NK-92 (cell line): ENCODE results near the gene RPL37.
"Not testable (repeated sequence)": the region's sequence is repeated elsewhere in the genome, so short reads cannot be mapped to it uniquely, and the experiment has no call there.

Experiments used
- DNase-seq: peaks from one replicate; lab custom pipeline; 2025; ENCODE audit not compliant: unreplicated experiment; lab: John Stamatoyannopoulos, UW

The RPL37 gene

GRCh38 chr5:40834849-40835787 is at the start of gene RPL37:
Gene RPL37, minus strand, starts transcription at chr5:40835222. Its CDS starts 37 bp downstream, at chr5:40835185.
- peak; percentile 31 for DNase-seq

DNA sequence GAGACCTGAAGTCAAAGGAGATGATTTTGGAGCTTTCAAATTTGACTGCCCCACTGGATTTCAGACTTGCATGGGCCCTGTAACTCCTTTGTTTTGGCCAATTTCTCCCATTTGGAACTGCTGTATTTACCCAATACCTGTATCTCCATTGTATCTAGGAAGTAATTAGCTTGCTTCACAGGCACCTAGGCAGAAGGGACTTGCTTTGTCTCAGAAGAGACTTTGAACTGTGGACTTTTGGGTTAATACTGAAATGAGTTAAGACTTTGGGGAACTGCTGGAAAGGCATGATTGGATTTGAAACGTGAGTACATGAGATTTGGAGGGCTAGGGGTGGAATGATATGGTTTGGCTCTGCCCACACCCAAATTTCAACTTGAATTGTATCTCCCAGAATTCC is 48.0 kb upstream of the RPL37 start:
- not testable (repeated sequence) for DNase-seq

GRCh38 chr5:40882291-40882690 is 47.3 kb upstream of the RPL37 start:
- no peak for DNase-seq

- no peak for DNase-seq
These were observed 44.3 kb upstream of the RPL37 start for GRCh38 chr5:40879163-40879942.

GRCh38 chr5:40877371-40877988 is 42.5 kb upstream of the RPL37 start:
- no peak for DNase-seq

DNA sequence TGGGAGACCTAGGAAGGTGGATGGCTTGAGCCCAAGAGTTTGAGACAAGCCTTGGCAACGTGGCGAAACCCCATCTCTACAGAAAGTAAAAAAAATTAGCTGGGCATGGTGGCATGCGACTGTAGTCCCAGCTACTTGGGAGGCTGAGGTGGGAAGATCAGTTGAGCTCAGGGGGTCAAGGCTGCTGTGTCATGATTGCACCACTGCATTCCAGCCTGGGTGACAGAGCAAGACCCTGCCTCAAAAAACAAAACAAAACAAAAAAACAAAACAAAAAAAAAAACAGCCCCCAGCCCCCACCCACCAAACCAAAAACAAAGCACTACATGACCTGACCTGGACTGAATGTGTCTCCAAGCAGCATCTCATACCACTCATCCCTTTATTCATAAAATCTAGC is 40.9 kb upstream of the RPL37 start:
- no peak for DNase-seq

GRCh38 chr5:40873286-40873880 is 38.4 kb upstream of the RPL37 start:
- no peak for DNase-seq

- not testable (repeated sequence) for DNase-seq
These were observed 37.2 kb upstream of the RPL37 start for GRCh38 chr5:40872253-40872652.

DNA sequence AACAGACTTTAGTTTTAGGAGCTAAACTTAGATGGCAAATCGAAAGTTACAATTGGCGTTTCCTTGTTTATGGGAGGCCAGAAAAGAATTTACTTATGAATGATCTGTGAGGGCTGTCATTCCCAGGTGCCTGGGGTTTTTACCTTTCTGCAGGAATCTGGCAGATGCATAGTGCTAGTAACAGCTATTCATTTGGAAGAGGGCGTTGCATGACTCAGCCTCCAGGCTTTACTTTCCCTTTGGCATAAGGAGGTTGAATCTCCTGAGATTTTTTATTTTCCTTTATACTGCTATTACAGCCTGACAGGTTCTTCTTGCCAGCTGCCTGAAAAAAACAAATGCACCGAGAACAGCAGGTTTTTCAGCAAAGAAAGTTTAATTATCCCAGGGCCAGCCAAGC is 36.2 kb upstream of the RPL37 start:
- DNase-seq = no peak

DNA sequence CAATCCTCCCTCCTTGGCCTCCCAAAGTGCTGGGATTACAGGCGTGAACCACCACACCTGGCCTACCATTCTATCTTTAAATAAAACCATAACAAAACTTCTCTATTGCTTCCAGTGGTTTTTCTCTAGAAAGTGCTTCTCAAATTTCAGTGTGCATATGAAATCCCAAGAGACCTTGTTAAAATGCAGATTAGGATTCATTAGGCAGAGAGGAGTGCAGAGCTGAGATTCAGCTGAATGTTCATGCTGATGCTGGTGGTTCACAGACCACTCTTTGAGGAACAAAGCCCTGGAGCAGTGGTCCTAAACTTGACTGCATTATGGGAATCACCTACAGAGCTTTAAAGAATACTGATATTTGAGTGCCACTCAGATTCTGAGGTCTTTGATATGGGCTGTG is 34.4 kb upstream of the RPL37 start:
- no peak for DNase-seq

DNA sequence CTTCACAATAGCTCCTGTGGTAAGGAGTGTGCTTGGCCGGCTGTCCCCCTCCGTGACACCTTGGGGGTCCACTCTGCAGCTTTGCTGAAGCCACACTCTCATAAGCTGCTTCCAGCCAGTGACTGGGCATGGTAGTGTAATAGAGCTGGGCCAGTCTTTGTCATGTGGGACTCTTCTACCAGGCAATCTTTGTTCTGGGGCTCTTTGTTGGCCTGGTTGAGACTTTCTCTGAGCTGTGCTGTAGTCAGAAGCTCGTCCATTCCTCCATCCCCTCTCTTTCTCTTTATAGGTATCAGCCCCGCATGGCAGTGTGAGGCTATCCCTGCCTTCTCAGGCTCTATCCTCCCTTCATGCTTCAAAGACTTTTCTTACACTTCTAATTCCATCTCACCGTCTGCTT is 31.8 kb upstream of the RPL37 start:
- no peak for DNase-seq

DNA sequence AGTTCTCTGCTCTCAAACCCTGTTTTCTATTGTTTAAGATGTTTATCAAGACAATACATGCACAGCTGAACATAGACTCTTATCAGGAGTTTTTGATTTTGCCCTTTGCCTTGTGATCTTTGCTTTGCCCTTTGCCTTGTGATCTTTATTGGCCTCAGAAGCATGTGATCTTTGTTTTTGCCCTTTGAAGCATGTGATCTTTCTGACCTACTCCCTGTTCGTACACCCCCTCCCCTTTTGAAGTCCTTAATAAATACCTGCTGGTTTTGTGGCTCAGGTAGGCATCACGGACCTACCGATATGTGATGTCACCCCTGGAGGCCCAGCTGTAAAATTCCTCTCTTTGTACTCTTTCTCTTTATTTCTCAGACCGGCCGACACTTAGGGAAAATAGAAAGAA is 30.0 kb upstream of the RPL37 start:
- DNase-seq = not testable (repeated sequence)

DNA sequence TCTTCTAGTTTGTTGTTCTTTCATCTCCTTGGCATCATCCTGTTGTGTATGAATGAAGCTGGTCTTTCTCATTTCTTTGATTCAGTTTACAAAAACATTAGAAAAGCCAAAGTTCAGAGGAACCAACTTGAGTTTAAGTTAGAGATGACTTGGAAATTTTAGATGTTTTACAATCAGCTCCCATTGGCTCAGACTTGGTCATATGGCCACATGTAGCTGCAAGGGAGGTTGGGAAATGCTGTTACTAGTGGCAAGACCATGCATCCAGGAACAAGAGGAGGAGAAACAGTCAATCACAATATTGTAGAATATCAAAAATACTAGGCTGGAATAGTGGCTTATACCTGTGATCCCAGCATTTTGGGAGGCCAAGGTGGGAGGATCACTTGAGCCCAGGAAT is 25.7 kb upstream of the RPL37 start:
- no peak for DNase-seq

- DNase-seq = no peak
These were observed 18.7 kb upstream of the RPL37 start for GRCh38 chr5:40853632-40854192.

DNA sequence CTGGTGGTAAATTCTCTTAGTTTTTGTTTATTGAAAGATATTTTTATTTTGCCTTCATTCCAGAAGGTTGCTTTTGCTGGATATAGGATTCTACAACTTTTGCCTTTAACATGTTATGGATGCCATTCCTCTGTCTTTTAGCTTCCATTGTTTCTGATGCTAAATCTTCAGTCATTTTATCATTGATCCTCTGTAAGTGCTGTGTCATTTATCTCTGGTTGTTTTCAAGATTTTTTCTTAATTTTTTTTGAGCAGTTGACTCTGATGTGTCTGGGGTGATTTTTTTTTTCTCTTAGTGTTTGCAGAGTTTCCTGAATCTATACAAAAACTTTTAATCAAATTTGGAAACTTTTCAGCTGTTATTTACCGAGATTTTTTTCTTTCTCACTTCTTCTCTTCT is 12.5 kb upstream of the RPL37 start:
- no peak for DNase-seq

- no peak for DNase-seq
These were observed 11.3 kb upstream of the RPL37 start for GRCh38 chr5:40846371-40846770.

GRCh38 chr5:40844565-40844964 is 9.5 kb upstream of the RPL37 start:
- no peak for DNase-seq

DNA sequence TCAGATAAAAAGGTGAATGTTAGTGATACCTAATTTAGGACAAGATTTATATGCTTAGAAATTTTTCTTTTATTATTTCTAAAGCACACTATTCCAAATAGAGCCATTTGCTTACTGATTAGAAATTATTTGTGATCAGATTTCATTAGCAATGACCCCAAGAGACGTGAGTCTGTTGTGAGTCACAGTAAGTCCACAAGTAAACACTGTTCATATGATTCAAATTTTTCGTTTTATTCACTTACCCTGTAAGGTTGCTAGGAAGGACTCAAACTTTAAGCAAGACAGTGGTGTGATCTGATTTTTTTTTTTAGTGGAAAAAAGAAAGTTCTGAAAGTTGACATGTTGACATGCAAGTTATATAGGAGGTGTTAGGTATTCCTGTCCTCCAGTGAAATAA is 7.3 kb upstream of the RPL37 start:
- DNase-seq = no peak

DNA sequence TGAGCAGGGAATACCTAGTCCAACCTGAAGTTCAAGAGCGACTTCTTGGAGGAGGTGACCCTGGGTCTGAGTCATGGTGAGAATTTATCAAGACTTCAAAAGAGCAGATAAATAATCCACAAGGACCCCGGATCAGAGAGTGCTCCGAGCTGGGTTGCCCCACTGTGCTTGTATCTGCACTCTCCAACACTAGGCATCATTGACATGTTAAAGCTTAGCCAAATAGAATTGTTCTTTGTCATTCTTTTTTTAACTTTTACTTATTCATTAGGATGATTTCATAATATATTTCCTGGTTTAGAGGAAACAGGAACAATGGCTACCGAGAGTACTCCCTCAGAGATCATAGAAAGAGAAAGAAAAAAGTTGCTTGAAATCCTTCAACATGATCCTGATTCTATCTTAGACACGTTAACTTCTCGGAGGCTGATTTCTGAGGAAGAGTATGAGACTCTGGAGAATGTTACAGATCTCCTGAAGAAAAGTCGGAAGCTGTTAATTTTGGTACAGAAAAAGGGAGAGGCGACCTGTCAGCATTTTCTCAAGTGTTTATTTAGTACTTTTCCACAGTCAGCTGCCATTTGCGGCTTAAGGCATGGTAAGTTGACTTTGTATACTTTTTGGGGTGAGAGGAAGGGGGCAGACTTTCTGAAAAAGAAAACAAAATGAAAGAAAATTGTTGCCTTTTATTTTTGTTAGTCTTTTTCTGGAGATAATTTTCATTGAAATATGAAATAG is 6.2 kb upstream of the RPL37 start, which contains the start of gene CARD6:
Gene CARD6, plus strand, starts transcription at position 300 of the 738 bp plus-strand sequence. Its CDS starts 16 bp downstream, at position 316.
- no peak for DNase-seq

DNA sequence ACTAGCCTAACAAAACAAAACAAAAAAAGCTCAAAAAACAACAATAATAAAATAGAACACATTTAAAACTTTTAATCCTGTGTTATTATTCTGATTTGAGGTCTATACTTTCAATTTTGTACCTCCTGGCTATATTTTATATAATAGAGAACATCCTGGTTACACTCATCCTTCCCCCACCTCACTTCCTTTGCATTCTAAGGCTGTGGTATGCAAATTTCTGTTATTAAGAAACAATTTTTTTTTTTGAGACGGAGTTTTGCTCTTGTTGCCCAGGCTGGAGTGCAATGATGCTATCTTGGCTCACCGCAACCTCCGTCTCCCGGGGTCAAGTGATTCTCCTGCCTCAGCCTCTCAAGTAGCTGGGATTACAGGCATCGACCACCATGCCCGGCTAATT is 3.1 kb upstream of the RPL37 start:
- no peak for DNase-seq
